GM23248 (cell line): ENCODE measurements around the gene MPP7. TPM values are rescaled to one million over a fixed set of nuclear protein-coding genes. Genes with fewer than 3 reads are reported as not detected.
A peak's percentile ranks its signal among the peaks of the same experiment; 100 is the strongest.

ENCODE experiments used
- DNase-seq: peaks from one replicate; pipeline ENCODE4 v3.0.0-alpha.2; 2015
- H2AFZ ChIP-seq: fragments of 200-600 bp; sonication (generic); 2 replicates; pipeline ENCODE4 v1.6.1; 2016; ENCODE audit warnings: antibody characterized with exemption
- H3F3A ChIP-seq: fragments of 200-600 bp; sonication (generic); 2 replicates; pipeline ENCODE4 v1.6.1; 2016; ENCODE audit warnings: mild to moderate bottlenecking, antibody characterized with exemption, mixed run types; ENCODE audit not compliant: insufficient read depth
- H3K27ac ChIP-seq: fragments of 200-600 bp; sonication (generic); 2 replicates; pipeline ENCODE4 v1.5.1; 2016; ENCODE audit warnings: mild to moderate bottlenecking
- H3K27me3 ChIP-seq: fragments of 200-600 bp; sonication (generic); replicated peaks from 2 replicates; pipeline ENCODE4 v1.6.1; 2016; ENCODE audit warnings: mild to moderate bottlenecking; ENCODE audit not compliant: insufficient read depth
- H3K36me3 ChIP-seq: fragments of 200-600 bp; sonication (generic); 2 replicates; pipeline ENCODE4 v1.6.1; 2016; ENCODE audit warnings: low read depth, mild to moderate bottlenecking
- H3K4me1 ChIP-seq: fragments of 200-600 bp; sonication (generic); 2 replicates; pipeline ENCODE4 v1.6.1; 2016; ENCODE audit warnings: mild to moderate bottlenecking; ENCODE audit not compliant: insufficient read depth
- H3K4me2 ChIP-seq: fragments of 200-600 bp; sonication (generic); one replicate; pipeline ENCODE4 v1.6.1; 2016; ENCODE audit warnings: mild to moderate bottlenecking; ENCODE audit not compliant: unreplicated experiment
- H3K4me3 ChIP-seq: fragments of 200-600 bp; sonication (generic); 2 replicates; pipeline ENCODE4 v1.5.1; 2016; ENCODE audit warnings: mild to moderate bottlenecking
- H3K79me2 ChIP-seq: fragments of 200-600 bp; sonication (generic); 2 replicates; pipeline ENCODE4 v1.6.1; 2016; ENCODE audit warnings: mild to moderate bottlenecking; ENCODE audit not compliant: insufficient read depth
- H3K9ac ChIP-seq: fragments of 200-600 bp; sonication (generic); 2 replicates; pipeline ENCODE4 v1.6.1; 2016; ENCODE audit warnings: mild to moderate bottlenecking
- H3K9me2 ChIP-seq: fragments of 200-600 bp; sonication (generic); 2 replicates; pipeline ENCODE4 v1.6.1; 2016; ENCODE audit warnings: mixed run types, mild to moderate bottlenecking, moderate library complexity; ENCODE audit not compliant: insufficient read depth
- H3K9me3 ChIP-seq: fragments of 200-600 bp; sonication (generic); one replicate; pipeline ENCODE4 v1.6.1; 2017; ENCODE audit warnings: low read depth
- H4K20me1 ChIP-seq: fragments of 200-600 bp; sonication (generic); 2 replicates; pipeline ENCODE4 v1.6.0; 2016; ENCODE audit not compliant: insufficient read depth
- EZH2 ChIP-seq: fragments of 200-600 bp; sonication (generic); IDR thresholded peaks from 2 replicates; pipeline ENCODE4 v1.6.1; 2018; ENCODE audit warnings: antibody characterized with exemption, mild to moderate bottlenecking; ENCODE audit not compliant: insufficient read depth, poor library complexity, severe bottlenecking
- EZH2phosphoT487 ChIP-seq: fragments of 200-600 bp; sonication (generic); IDR thresholded peaks from 2 replicates; pipeline ENCODE4 v1.6.1; 2018; ENCODE audit warnings: antibody characterized with exemption, moderate library complexity, mild to moderate bottlenecking, low read depth; ENCODE audit not compliant: insufficient read depth
- WGBS, 2 experiments: methylation state at CpG; one replicate each; pipeline ENCODE4 v1.1.6; 2015 to 2017; ENCODE audit warnings: low lambda C conversion rate in 2 of 2, low coverage in 1 of 2; ENCODE audit errors: missing lambda C conversion rate in 2 of 2; 5-methylcytosine and 5-hydroxymethylcytosine counted together
- in situ Hi-C: fragments of 300-500 bp; cut with MboI; formaldehyde crosslinking; loops from 2 replicates; pipeline ENCODE4 v1.15.0; 2020
- polyA plus RNA-seq: library from polyadenylated mRNA; unstranded; fragments of >200 nt; fragmentation: Nextera tagmentation; extraction: Ambion mirVana; gene quantifications from 2 replicates; pipeline ENCODE4 v1.2.1, GENCODE V29; 2016
- total RNA-seq: library from RNA; depleted of rRNA; stranded (reverse); fragments of >200 nt; shearing (Covaris generic); gene quantifications from 2 replicates; pipeline ENCODE4 v1.2.3, GENCODE V29; 2014

The MPP7 gene
- total and polyA plus RNA-seq, 2 experiments from 2014 or later, result 0.09 to 0.65 TPM

- Histone ChIP-seq H3K9ac (no peak overlapping the region), H3F3A (peaks cover 3% of the 10 kb centered on the region; the same call in 1 of the 2 replicates), H2AFZ (no peak overlapping the region), H3K4me1 (peaks cover 15% of the 10 kb centered on the region), H3K27me3 (no peaks in the 10 kb centered on the region), H4K20me1 (no peaks in the 10 kb centered on the region), H3K9me2 (no peaks in the 10 kb centered on the region), H3K9me3 (no peaks in the 10 kb centered on the region), H3K27ac (no peak overlapping the region), H3K36me3 (no peaks in the 10 kb centered on the region), H3K79me2 (no peaks in the 10 kb centered on the region), H3K4me2 (peak overlapping the region; percentile 57), H3K4me3 (no peak overlapping the region)
- peak; percentile 84 for DNase-seq
- in situ Hi-C loops, result no loop called here
- TF ChIP-seq EZH2phosphoT487 (no peak), EZH2 (no peak)
- 53 to 54% methylated on average over 5 of the region's 5 CpGs for WGBS, 2 experiments
Observed at GRCh38 chr10:28291881-28292297, 11.0 kb downstream of the MPP7 start.

- H3K4me3 ChIP-seq, result no peak overlapping the region
- no peak overlapping the region for H3K9ac ChIP-seq
- whole genome bisulfite sequencing, 2 experiments, result 63 to 68% methylated on average over 6 of the region's 6 CpGs
- no peaks in the 10 kb centered on the region for H3F3A ChIP-seq
- H3K79me2 ChIP-seq, result no peaks in the 10 kb centered on the region
- H3K4me2 ChIP-seq, result no peak overlapping the region
- no peaks in the 10 kb centered on the region for H3K9me2 ChIP-seq
- no peaks in the 10 kb centered on the region for H4K20me1 ChIP-seq
- H3K27ac ChIP-seq, result no peak overlapping the region
- no peak overlapping the region for H2AFZ ChIP-seq
- H3K9me3 ChIP-seq, result no peaks in the 10 kb centered on the region
- 0 out of 2 replicates have a peak, but pooled peaks cover 4% of the 10 kb centered on the region for H3K4me1 ChIP-seq
- DNase-seq, result no peak
- in situ Hi-C loops, result no loop called here
- TF ChIP-seq EZH2phosphoT487, result no peak
- TF ChIP-seq EZH2, result no peak
- H3K27me3 ChIP-seq, result no peaks in the 10 kb centered on the region
- no peaks in the 10 kb centered on the region for H3K36me3 ChIP-seq
Observed at GRCh38 chr10:28285816-28286215, 17.0 kb downstream of the MPP7 start.

GRCh38 chr10:28284126-28284525, 18.7 kb downstream of the MPP7 start:
- Histone ChIP-seq H3K9me2 (no peaks in the 10 kb centered on the region), H3K27me3 (no peaks in the 10 kb centered on the region), H3K27ac (no peak overlapping the region), H3K9me3 (no peaks in the 10 kb centered on the region), H4K20me1 (no peaks in the 10 kb centered on the region), H3K79me2 (no peaks in the 10 kb centered on the region), H3F3A (no peaks in the 10 kb centered on the region), H3K36me3 (no peaks in the 10 kb centered on the region), H3K9ac (no peak overlapping the region), H3K4me1 (0 out of 2 replicates have a peak, but pooled peaks cover 4% of the 10 kb centered on the region), H3K4me2 (no peak overlapping the region), H2AFZ (no peak overlapping the region), H3K4me3 (no peak overlapping the region)
- DNase-seq, result no peak
- TF ChIP-seq EZH2phosphoT487 (no peak), EZH2 (no peak)
- in situ Hi-C loops, result no loop called here

GRCh38 chr10:28283251-28283650, 19.6 kb downstream of the MPP7 start:
- H3K4me2 ChIP-seq, result no peak overlapping the region
- no peaks in the 10 kb centered on the region for H3F3A ChIP-seq
- H3K27ac ChIP-seq, result no peak overlapping the region
- no peak overlapping the region for H3K4me3 ChIP-seq
- H3K36me3 ChIP-seq, result no peaks in the 10 kb centered on the region
- TF ChIP-seq EZH2 (no peak), EZH2phosphoT487 (no peak)
- H2AFZ ChIP-seq, result no peak overlapping the region
- in situ Hi-C loops, result no loop called here
- H3K9me2 ChIP-seq, result no peaks in the 10 kb centered on the region
- WGBS, 2 experiments, result 74 to 76% methylated on average over 2 of the region's 2 CpGs
- H3K9me3 ChIP-seq, result no peaks in the 10 kb centered on the region
- no peaks in the 10 kb centered on the region for H3K79me2 ChIP-seq
- no peaks in the 10 kb centered on the region for H4K20me1 ChIP-seq
- no peak overlapping the region for H3K9ac ChIP-seq
- H3K27me3 ChIP-seq, result no peaks in the 10 kb centered on the region; the same call in 1 of the 2 replicates
- 0 out of 2 replicates have a peak, but pooled peaks cover 4% of the 10 kb centered on the region for H3K4me1 ChIP-seq
- DNase-seq, result no peak

- H3K4me3 ChIP-seq, result no peak overlapping the region
- no peak overlapping the region for H3K27ac ChIP-seq
- no peak overlapping the region for H3K9ac ChIP-seq
- H3K36me3 ChIP-seq, result no peaks in the 10 kb centered on the region
- WGBS, 2 experiments, result 86% methylated on average over 5 of the region's 5 CpGs
- H3K4me2 ChIP-seq, result no peak overlapping the region
- H4K20me1 ChIP-seq, result no peaks in the 10 kb centered on the region
- H3K9me2 ChIP-seq, result no peaks in the 10 kb centered on the region
- in situ Hi-C loops, result no loop called here
- H3K4me1 ChIP-seq, result 0 out of 2 replicates have a peak, but pooled peaks cover 4% of the 10 kb centered on the region
- H2AFZ ChIP-seq, result no peak overlapping the region
- H3K9me3 ChIP-seq, result no peaks in the 10 kb centered on the region
- H3K79me2 ChIP-seq, result no peaks in the 10 kb centered on the region
- no peaks in the 10 kb centered on the region for H3F3A ChIP-seq
- TF ChIP-seq EZH2, result no peak
- TF ChIP-seq EZH2phosphoT487, result no peak
- peaks cover 3% of the 10 kb centered on the region; the same call in 1 of the 2 replicates for H3K27me3 ChIP-seq
- DNase-seq, result no peak
Observed at GRCh38 chr10:28282336-28282735, 20.5 kb downstream of the MPP7 start.
